ENCODE measurements around the gene PRLHR. TPM values are rescaled to one million over a fixed set of nuclear protein-coding genes. Genes with fewer than 3 reads are reported as not detected.

PRLHR gene
- total and polyA plus RNA-seq, 2 donors (not counting 1 experiment from before 2014, with no cell fraction given) = not detected

DNA sequence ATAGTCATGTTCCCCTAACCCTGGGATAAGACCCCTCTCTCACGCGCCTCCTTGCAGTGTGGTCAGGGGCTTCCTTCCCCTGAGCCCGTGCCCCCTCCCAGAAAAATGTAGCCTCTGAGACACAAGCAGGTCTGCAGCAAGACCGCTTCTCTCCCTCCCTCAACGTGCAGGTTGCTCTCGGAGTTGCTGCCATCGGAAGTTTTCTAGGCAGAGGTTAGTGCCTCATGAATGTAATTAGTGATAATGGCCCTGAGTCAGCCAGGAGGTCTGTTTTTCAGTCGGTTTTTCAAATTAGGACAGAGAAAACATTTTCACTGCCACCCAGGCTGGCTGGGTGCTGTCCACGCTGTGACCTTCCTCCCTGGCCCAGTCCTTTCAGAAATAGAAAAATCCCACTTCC, 43.2 kb upstream of the PRLHR start:
- TF ChIP-seq, protein P1, sequence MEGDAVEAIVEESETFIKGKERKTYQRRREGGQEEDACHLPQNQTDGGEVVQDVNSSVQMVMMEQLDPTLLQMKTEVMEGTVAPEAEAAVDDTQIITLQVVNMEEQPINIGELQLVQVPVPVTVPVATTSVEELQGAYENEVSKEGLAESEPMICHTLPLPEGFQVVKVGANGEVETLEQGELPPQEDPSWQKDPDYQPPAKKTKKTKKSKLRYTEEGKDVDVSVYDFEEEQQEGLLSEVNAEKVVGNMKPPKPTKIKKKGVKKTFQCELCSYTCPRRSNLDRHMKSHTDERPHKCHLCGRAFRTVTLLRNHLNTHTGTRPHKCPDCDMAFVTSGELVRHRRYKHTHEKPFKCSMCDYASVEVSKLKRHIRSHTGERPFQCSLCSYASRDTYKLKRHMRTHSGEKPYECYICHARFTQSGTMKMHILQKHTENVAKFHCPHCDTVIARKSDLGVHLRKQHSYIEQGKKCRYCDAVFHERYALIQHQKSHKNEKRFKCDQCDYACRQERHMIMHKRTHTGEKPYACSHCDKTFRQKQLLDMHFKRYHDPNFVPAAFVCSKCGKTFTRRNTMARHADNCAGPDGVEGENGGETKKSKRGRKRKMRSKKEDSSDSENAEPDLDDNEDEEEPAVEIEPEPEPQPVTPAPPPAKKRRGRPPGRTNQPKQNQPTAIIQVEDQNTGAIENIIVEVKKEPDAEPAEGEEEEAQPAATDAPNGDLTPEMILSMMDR (conservative IDR thresholded peaks at IDR 0.05 in 1 of 2, IDR thresholded peaks at IDR 0.05 in 1 of 2; ENCODE audit: low read depth in 1 of 2, low read length in 2 of 2) = no peak
- TF ChIP-seq EZH2 (IDR thresholded peaks at IDR 0.05; ENCODE audit: low read length, missing control alignments) = no peak
- H3K9ac ChIP-seq (ENCODE audit: insufficient read depth, low read length) = no peak overlapping the region
- H2AFZ ChIP-seq (ENCODE audit: low read length) = no peak overlapping the region
- DNase-seq (ENCODE audit: low read depth in 2 of 2) = no peak
- H3K9me3 ChIP-seq (ENCODE audit: control insufficient read depth, insufficient read depth, low read depth, low read length) = no peaks in the 10 kb centered on the region
- H3K4me1 ChIP-seq (ENCODE audit: control insufficient read depth, extremely low read depth, insufficient read depth, low read length) = no peaks in the 10 kb centered on the region
- no peaks in the 10 kb centered on the region for H3K36me3 ChIP-seq (ENCODE audit: control insufficient read depth, insufficient read depth, low read length)
- H3K79me2 ChIP-seq (ENCODE audit: control insufficient read depth, insufficient read depth, low read length) = no peaks in the 10 kb centered on the region
- H3K27ac ChIP-seq (ENCODE audit: insufficient read depth, low read length) = no peak overlapping the region
- no peak overlapping the region for H3K4me2 ChIP-seq (ENCODE audit: extremely low read depth, insufficient read depth, low read length)
- H3K27me3 ChIP-seq (ENCODE audit: control insufficient read depth, insufficient read depth, low read length) = peaks cover 3% of the 10 kb centered on the region
- no peak overlapping the region for H3K4me3 ChIP-seq (replicated peaks in 1 of 4; ENCODE audit: control extremely low read depth in 1 of 4, insufficient read depth in 1 of 4, low read depth in 3 of 4, low read length in 4 of 4)
- H4K20me1 ChIP-seq (ENCODE audit: control insufficient read depth, extremely low read depth, insufficient read depth, low read length) = no peaks in the 10 kb centered on the region

DNA sequence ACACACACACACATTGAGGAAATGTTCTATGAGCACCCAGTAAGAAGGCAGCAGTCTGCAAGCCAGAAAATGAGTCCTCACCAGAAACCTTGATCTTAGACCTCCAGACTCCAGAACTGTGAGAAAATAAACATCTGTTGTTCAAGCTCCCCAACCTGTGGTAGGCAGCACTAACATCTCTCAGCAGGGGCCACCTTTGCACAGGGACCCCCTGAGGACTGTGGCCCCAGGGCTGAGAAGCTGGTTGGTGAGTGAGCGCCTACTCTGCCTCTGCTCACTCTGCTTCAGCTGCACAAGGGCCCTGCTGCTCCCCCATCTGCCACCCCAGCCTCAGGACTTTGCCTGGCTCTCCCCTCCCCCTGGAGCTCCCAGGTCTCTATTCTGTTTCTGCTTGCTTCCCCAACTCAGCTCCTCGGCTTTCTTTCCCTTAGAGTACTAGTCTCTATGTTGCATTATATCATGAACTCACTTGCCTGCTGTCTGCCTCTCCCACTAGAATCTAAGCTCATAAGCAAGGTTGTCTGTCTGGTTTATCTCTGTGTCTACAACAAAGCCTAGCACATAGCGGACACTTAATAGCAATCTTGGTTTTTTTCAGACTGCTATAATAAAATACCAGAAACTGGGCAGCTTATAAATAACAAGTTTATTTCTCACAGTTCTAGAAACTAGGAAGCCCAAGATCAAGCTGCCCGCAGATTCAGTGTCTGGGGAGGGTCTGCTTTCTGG, 40.4 kb upstream of the PRLHR start:
- Histone ChIP-seq H2AFZ (ENCODE audit: low read length) (no peak overlapping the region), H3K27ac (ENCODE audit: insufficient read depth, low read length) (no peak overlapping the region), H3K9ac (ENCODE audit: insufficient read depth, low read length) (no peak overlapping the region), H3K4me3 (replicated peaks in 1 of 4; ENCODE audit: control extremely low read depth in 1 of 4, insufficient read depth in 1 of 4, low read depth in 3 of 4, low read length in 4 of 4) (no peak overlapping the region), H4K20me1 (ENCODE audit: control insufficient read depth, extremely low read depth, insufficient read depth, low read length) (no peaks in the 10 kb centered on the region), H3K27me3 (ENCODE audit: control insufficient read depth, insufficient read depth, low read length) (no peaks in the 10 kb centered on the region), H3K4me2 (ENCODE audit: extremely low read depth, insufficient read depth, low read length) (no peak overlapping the region), H3K9me3 (ENCODE audit: control insufficient read depth, insufficient read depth, low read depth, low read length) (no peaks in the 10 kb centered on the region), H3K36me3 (ENCODE audit: control insufficient read depth, insufficient read depth, low read length) (no peaks in the 10 kb centered on the region), H3K79me2 (ENCODE audit: control insufficient read depth, insufficient read depth, low read length) (no peaks in the 10 kb centered on the region), H3K4me1 (ENCODE audit: control insufficient read depth, extremely low read depth, insufficient read depth, low read length) (no peaks in the 10 kb centered on the region)
- no peak for DNase-seq (ENCODE audit: low read depth in 2 of 2)
- no peak for TF ChIP-seq EZH2 (IDR thresholded peaks at IDR 0.05; ENCODE audit: low read length, missing control alignments)
- TF ChIP-seq, protein P1 (conservative IDR thresholded peaks at IDR 0.05 in 1 of 2, IDR thresholded peaks at IDR 0.05 in 1 of 2; ENCODE audit: low read depth in 1 of 2, low read length in 2 of 2) = no peak

DNA sequence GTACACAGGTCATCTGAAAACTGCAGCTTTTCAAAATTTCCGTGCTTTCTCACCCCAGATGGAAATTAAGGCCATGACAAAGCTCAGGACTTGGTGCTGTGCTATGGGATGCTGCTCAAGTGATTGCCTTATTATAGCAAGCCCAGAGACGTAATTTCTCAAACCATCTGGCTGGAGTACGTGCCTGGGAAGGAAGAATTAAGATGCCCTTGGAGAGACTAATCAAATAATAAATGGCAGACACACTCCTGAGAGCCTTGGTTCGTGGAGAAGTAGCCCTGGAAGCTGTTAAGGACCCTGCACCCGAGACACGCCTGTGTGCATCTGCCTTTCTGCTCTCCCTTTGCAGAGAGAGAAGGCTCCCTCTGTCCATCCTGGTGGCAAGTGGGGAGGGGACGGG, 38.3 kb upstream of the PRLHR start:
- H3K4me3 ChIP-seq (replicated peaks in 1 of 4; ENCODE audit: control extremely low read depth in 1 of 4, insufficient read depth in 1 of 4, low read depth in 3 of 4, low read length in 4 of 4) = no peak overlapping the region
- no peak overlapping the region for H3K27ac ChIP-seq (ENCODE audit: insufficient read depth, low read length)
- H3K27me3 ChIP-seq (ENCODE audit: control insufficient read depth, insufficient read depth, low read length) = no peaks in the 10 kb centered on the region
- H3K4me2 ChIP-seq (ENCODE audit: extremely low read depth, insufficient read depth, low read length) = no peak overlapping the region
- TF ChIP-seq, protein P1 (conservative IDR thresholded peaks at IDR 0.05 in 1 of 2, IDR thresholded peaks at IDR 0.05 in 1 of 2; ENCODE audit: low read depth in 1 of 2, low read length in 2 of 2) = no peak
- no peak for TF ChIP-seq EZH2 (IDR thresholded peaks at IDR 0.05; ENCODE audit: low read length, missing control alignments)
- H4K20me1 ChIP-seq (ENCODE audit: control insufficient read depth, extremely low read depth, insufficient read depth, low read length) = no peaks in the 10 kb centered on the region
- H2AFZ ChIP-seq (ENCODE audit: low read length) = no peak overlapping the region
- H3K36me3 ChIP-seq (ENCODE audit: control insufficient read depth, insufficient read depth, low read length) = no peaks in the 10 kb centered on the region
- H3K79me2 ChIP-seq (ENCODE audit: control insufficient read depth, insufficient read depth, low read length) = no peaks in the 10 kb centered on the region
- no peaks in the 10 kb centered on the region for H3K9me3 ChIP-seq (ENCODE audit: control insufficient read depth, insufficient read depth, low read depth, low read length)
- no peak for DNase-seq (ENCODE audit: low read depth in 2 of 2)
- no peaks in the 10 kb centered on the region for H3K4me1 ChIP-seq (ENCODE audit: control insufficient read depth, extremely low read depth, insufficient read depth, low read length)
- H3K9ac ChIP-seq (ENCODE audit: insufficient read depth, low read length) = no peak overlapping the region

Measured in fibroblast of lung (primary cell).